Psoas muscle (tissue), 8 donors: Measurements from ENCODE around the gene MRPL2. TPM values are rescaled to one million over a fixed set of nuclear protein-coding genes. Genes with fewer than 3 reads are reported as not detected.

Experiments used
- ATAC-seq, 4 donors: fragments of 200-7000 bp; cut with Tn5 transposase; one replicate each; pipeline ENCODE4 v1.9.1; 2020; ENCODE audit warnings: moderate library complexity in 3 of 4, mild to moderate bottlenecking in 2 of 4
- DNase-seq, 2 donors: peaks; one replicate each; pipeline ENCODE4 v3.0.0-alpha.2; 2020
- H3K27ac ChIP-seq: fragments of 200-600 bp; one replicate; pipeline ENCODE4 v1.8.0; 2022
- H3K27me3 ChIP-seq, 3 donors: fragments of 200-600 bp in 1 of 3; one replicate each; pipeline versions ENCODE4 v1.6.1 to v1.8.0; 2013 to 2022; ENCODE audit warnings: low read length in 2 of 3, mild to moderate bottlenecking in 2 of 3, moderate library complexity in 1 of 3; ENCODE audit not compliant: insufficient read depth in 3 of 3
- H3K36me3 ChIP-seq, 2 donors: fragments of 200-600 bp in 1 of 2; one replicate each; pipeline versions ENCODE4 v1.6.1 to v1.8.0; 2013 to 2022; ENCODE audit warnings: low read depth in 1 of 2, mild to moderate bottlenecking in 1 of 2, moderate library complexity in 1 of 2; ENCODE audit not compliant: insufficient read depth in 1 of 2
- H3K4me1 ChIP-seq: fragments of 200-600 bp; one replicate; pipeline ENCODE4 v1.8.0; 2022
- H3K4me3 ChIP-seq: fragments of 200-600 bp; one replicate; pipeline ENCODE4 v1.8.0; 2022; ENCODE audit warnings: mild to moderate bottlenecking
- H3K9me3 ChIP-seq: fragments of 200-600 bp; one replicate; pipeline ENCODE4 v1.8.0; 2022
- WGBS, 3 donors: extraction: QIAGEN DNeasy Blood & Tissue Kit; methylation state at CpG; one replicate each; pipeline versions ENCODE4 v1.1.6 to v1.1.7; 2013; 5-methylcytosine and 5-hydroxymethylcytosine counted together
- intact Hi-C, 2 donors: fragments of 100-400 bp; cut with DNase I; formaldehyde crosslinking; loops; one replicate each; pipeline versions ENCODE4 v1.11.0 to v1.14.2; 2022
- polyA plus RNA-seq, 3 donors: library from polyadenylated mRNA; stranded (reverse); fragments of 200-250 nt; gene quantifications; one replicate each; pipeline ENCODE4 v1.2.3, GENCODE V29; 2013
- total RNA-seq, 4 donors: library from RNA; stranded (reverse); fragmentation: NEBNext Ultra II Directional in 2 of 4; extraction: Animal tissue kit (Norgen Biotek cat#: 25700) in 2 of 4; gene quantifications; one replicate each; pipeline versions ENCODE4 v1.2.1 to v1.2.4, GENCODE V29; 2021 to 2023
- TF ChIP-seq, protein P1 (sequence below): fragments of 200-600 bp; IDR thresholded peaks from one replicate; pipeline ENCODE4 v1.8.0; 2022; ENCODE audit warnings: antibody characterized with exemption
- donor health status: healthy with polysubstance abuse.
- donor health status: DM: no; HTN: no; CAD: no; lungs with moderate emphysema.
- donor health status: Bipolar disorder and iron deficiency.
- donor health status: healthy.
- donor health status: DM: yes; HTN: yes; CAD: no.
- donor health status: DM: no; HTN: no; CAD: no.
- donor health status: DM: no; HTN: no; CAD: no.
- donor health status: DM: yes; HTN: yes; CAD: no.

MRPL2 gene
- total and polyA plus RNA-seq, 7 donors, result 61.3 to 139 (median 91.2) TPM

DNA sequence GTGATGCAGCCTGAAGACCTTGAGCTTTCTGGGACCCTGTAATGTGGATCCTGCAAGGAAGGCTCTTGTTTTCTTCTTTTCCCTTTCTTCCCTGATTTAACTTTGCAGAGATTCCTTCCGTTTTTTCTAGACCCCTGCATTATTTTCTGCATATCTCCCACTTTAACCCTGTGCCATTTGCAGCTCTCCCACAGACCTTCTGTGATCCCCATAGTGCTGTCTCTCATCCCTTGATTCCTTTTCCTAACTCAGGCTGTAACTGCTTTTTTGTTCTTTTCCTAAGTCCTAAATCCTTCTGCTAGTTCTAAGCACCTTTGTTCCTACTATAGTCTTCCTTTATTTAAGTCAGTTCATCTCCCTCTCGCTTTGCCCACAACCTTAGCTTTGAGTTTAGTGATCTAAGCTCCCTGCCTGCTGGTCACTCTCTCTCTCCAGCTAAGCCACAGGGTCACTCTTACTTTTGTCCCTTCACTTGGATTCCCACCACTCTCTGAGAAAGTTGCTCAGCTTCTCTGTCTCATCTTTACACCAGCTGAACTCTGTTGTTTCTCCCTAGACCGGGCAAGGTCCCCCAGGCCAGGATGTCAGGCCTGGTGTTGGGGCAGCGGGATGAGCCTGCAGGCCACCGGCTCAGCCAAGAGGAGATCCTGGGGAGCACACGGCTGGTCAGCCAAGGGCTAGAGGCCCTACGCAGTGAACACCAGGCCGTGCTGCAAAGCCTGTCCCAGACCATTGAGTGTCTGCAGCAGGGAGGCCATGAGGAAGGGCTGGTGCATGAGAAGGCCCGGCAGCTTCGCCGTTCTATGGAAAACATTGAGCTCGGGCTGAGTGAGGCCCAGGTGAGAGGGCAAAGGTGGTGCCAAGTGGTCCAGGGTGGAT is 1.8 kb upstream of the MRPL2 start:
- Histone ChIP-seq H3K4me3 (peak overlapping the region; percentile 85), H3K27ac (no peak overlapping the region), H3K27me3 (no peaks in the 10 kb centered on the region), H3K9me3 (no peaks in the 10 kb centered on the region), H3K4me1 (peaks cover 18% of the 10 kb centered on the region), H3K36me3 (peaks cover 0 to 66% of the 10 kb centered on the region in 2 donors)
- TF ChIP-seq, protein P1, sequence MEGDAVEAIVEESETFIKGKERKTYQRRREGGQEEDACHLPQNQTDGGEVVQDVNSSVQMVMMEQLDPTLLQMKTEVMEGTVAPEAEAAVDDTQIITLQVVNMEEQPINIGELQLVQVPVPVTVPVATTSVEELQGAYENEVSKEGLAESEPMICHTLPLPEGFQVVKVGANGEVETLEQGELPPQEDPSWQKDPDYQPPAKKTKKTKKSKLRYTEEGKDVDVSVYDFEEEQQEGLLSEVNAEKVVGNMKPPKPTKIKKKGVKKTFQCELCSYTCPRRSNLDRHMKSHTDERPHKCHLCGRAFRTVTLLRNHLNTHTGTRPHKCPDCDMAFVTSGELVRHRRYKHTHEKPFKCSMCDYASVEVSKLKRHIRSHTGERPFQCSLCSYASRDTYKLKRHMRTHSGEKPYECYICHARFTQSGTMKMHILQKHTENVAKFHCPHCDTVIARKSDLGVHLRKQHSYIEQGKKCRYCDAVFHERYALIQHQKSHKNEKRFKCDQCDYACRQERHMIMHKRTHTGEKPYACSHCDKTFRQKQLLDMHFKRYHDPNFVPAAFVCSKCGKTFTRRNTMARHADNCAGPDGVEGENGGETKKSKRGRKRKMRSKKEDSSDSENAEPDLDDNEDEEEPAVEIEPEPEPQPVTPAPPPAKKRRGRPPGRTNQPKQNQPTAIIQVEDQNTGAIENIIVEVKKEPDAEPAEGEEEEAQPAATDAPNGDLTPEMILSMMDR, result no peak
- intact Hi-C loops, result loop anchor here in 1 of 2 donors (2.0 kb wide), 1 partner anchor 48 kb away; the partner anchor contains the start of gene MEA1
- ATAC-seq (no peak), DNase-seq (no peak)
- 83 to 88% (median 87%) methylated on average over 12 of the region's 12 CpGs for WGBS, 3 donors

DNA sequence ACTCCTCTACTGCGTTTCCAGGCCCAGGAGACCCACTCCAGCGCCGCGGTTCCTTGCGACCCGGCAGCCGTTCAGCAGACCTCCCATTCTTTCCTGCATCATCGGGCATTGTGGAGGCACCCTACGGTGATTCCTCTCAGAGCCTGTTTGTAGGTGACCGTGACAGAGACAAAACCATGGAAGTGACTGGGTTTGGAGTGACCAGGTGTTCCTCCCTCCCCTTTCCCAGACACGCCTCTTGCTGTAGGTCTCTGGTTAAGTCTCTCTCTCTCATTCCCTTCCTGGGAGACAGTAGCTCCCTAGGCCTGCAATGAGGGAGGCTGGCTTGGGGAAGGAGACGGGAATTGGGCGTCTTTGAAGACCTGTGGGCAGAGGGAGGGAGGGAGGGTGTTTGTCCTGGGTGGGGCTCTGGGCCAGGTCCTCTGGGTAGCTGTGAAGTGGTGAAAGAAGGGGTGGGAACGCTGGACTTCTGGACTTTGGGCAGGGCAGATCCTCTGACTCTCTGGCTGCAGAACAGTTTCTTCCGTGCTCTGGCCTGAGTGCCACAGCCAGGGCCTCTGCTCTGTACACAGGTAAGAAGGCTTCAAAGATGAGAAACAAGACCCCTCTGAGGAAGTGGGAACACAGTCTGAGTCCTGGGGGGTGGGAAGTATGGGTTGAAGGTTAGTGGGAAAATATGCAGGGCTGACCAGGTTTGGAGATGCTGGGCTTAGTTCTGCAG is 960 bp upstream of the MRPL2 start:
- DNase-seq (no peak), ATAC-seq (peak in 3 of 4 donors; percentile 5 to 15 (median 15))
- intact Hi-C loops, result loop anchor here in 1 of 2 donors (2.0 kb wide), 1 partner anchor 47 kb away; the partner anchor contains the start of gene MEA1
- 5 to 6% (median 5%) methylated on average over 15 of the region's 15 CpGs for WGBS, 3 donors
- Histone ChIP-seq H3K4me1 (peaks cover 18% of the 10 kb centered on the region), H3K9me3 (no peaks in the 10 kb centered on the region), H3K27ac (peak overlapping the region; percentile 92), H3K27me3 (no peaks in the 10 kb centered on the region), H3K4me3 (peak overlapping the region; percentile 85), H3K36me3 (peaks cover 0 to 66% of the 10 kb centered on the region in 2 donors)
- TF ChIP-seq, protein P1, result no peak

DNA sequence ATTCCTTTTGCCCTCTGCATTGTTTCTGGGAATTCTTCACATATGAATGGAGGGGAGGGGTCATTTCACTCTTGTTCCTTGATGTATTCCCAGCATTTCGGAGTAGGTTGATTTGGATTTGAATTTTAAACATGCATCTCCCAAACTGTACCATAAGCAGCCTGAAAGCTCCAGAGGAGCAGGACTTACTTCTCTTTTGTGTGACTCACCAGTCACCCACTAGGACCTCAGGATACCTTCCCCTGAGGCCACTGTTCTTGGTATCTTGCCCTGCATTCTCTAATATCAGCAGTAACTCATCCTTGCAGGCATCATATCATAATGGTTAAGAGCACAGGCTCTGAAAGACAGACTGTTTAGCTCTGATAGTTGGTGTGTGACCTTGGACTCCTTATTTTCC is 703 bp downstream of the MRPL2 start:
- 67 to 71% (median 71%) methylated on average over 1 of the region's 1 CpG for WGBS, 3 donors
- intact Hi-C loops, result no loop called here
- TF ChIP-seq, protein P1, result no peak
- Histone ChIP-seq H3K4me1 (peaks cover 23% of the 10 kb centered on the region), H3K9me3 (no peaks in the 10 kb centered on the region), H3K4me3 (peak overlapping the region; percentile 85), H3K27ac (peak overlapping the region; percentile 92), H3K27me3 (no peaks in the 10 kb centered on the region), H3K36me3 (peaks cover 0 to 53% of the 10 kb centered on the region in 2 donors)
- ATAC-seq (no peak), DNase-seq (no peak)

DNA sequence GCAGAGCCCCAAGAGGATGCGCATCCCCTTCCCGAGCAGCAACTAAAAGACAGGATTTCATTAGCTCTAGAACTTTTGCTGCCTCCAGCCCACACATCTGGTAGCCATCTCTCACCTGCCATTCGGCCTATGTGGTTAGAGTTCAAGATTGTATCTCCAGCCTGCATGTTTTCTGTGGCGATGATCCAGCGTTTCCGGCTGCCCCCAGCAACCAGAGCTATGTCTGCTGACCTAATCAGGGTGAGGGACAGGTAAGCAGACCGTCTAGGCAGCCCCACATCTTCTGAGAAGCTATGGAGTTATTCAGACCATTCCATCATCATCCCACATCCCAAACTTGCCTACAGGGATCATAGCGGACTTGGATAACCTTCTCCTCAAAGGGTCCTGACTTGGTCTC is 3.3 kb downstream of the MRPL2 start:
- Histone ChIP-seq H3K9me3 (no peaks in the 10 kb centered on the region), H3K27me3 (no peaks in the 10 kb centered on the region), H3K36me3 (peaks cover 0 to 41% of the 10 kb centered on the region in 2 donors), H3K4me1 (peaks cover 23% of the 10 kb centered on the region), H3K4me3 (no peak overlapping the region), H3K27ac (no peak overlapping the region)
- 85 to 90% (median 86%) methylated on average over 8 of the region's 8 CpGs for WGBS, 3 donors
- DNase-seq (no peak), ATAC-seq (no peak)
- TF ChIP-seq, protein P1, result no peak
- intact Hi-C loops, result no loop called here
